GM12873 (cell line): Measurements from ENCODE around the gene TMED8.

Source experiments
- CTCF ChIP-seq: IDR thresholded peaks from 2 replicates; pipeline ENCODE4 v1.5.1; 2012; ENCODE audit warnings: low read depth, mild to moderate bottlenecking, moderate library complexity, low read length, control low read depth; ENCODE audit not compliant: insufficient read depth; ENCODE audit errors: missing control alignments

The TMED8 gene

GRCh38 chr14:77355811-77356210 is 21.1 kb downstream of the TMED8 start:
- TF ChIP-seq CTCF: no peak

GRCh38 chr14:77353469-77354141 is 23.3 kb downstream of the TMED8 start:
- TF ChIP-seq CTCF: no peak

- TF ChIP-seq CTCF: no peak
These were observed 29.1 kb downstream of the TMED8 start for GRCh38 chr14:77347751-77348150.

GRCh38 chr14:77346495-77346894 is 30.4 kb downstream of the TMED8 start:
- no peak for TF ChIP-seq CTCF

- TF ChIP-seq CTCF: no peak
These were observed 32.4 kb downstream of the TMED8 start for GRCh38 chr14:77344377-77344996.

GRCh38 chr14:77343662-77344061 is 33.2 kb downstream of the TMED8 start:
- TF ChIP-seq CTCF: no peak

GRCh38 chr14:77342726-77343397 is 34.0 kb downstream of the TMED8 start:
- no peak for TF ChIP-seq CTCF
